ENCODE measurements around the gene FAM171A1. TPM values are rescaled to one million over a fixed set of nuclear protein-coding genes. Genes with fewer than 3 reads are reported as not detected.

The FAM171A1 gene
- total and polyA plus RNA-seq, 4 donors, result 28.7 to 74.9 (median 56.4) TPM

GRCh38 chr10:15379078-15379477 lies 8.0 kb upstream of the FAM171A1 start:
- Histone ChIP-seq H3K27me3 (ENCODE audit: control insufficient read depth, insufficient read depth, low read length) (no peaks in the 10 kb centered on the region), H3K4me1 (ENCODE audit: control insufficient read depth, insufficient read depth, low read length) (no peaks in the 10 kb centered on the region), H3K9me3 (ENCODE audit: control insufficient read depth, insufficient read depth, low read length) (no peaks in the 10 kb centered on the region), H3K27ac (ENCODE audit: low read depth, low read length) (no peak overlapping the region), H3K36me3 (ENCODE audit: control insufficient read depth, insufficient read depth, low read length) (no peaks in the 10 kb centered on the region), H3K4me3 (ENCODE audit: low read depth, low read length) (no peak overlapping the region)
- 81% methylated on average over 4 of the region's 5 CpGs for WGBS (ENCODE audit: insufficient coverage)
- peak in 1 of 6 donors; percentile 64 for DNase-seq (ENCODE audit: low read depth in 4 of 6, low spot score in 6 of 6)

GRCh38 chr10:15378569-15378968 lies 7.5 kb upstream of the FAM171A1 start:
- Histone ChIP-seq H3K4me1 (ENCODE audit: control insufficient read depth, insufficient read depth, low read length) (no peaks in the 10 kb centered on the region), H3K27ac (ENCODE audit: low read depth, low read length) (no peak overlapping the region), H3K27me3 (ENCODE audit: control insufficient read depth, insufficient read depth, low read length) (no peaks in the 10 kb centered on the region), H3K9me3 (ENCODE audit: control insufficient read depth, insufficient read depth, low read length) (no peaks in the 10 kb centered on the region), H3K36me3 (ENCODE audit: control insufficient read depth, insufficient read depth, low read length) (no peaks in the 10 kb centered on the region), H3K4me3 (ENCODE audit: low read depth, low read length) (no peak overlapping the region)
- 70% methylated on average over 4 of the region's 5 CpGs for WGBS (ENCODE audit: insufficient coverage)
- no peak for DNase-seq (ENCODE audit: low read depth in 4 of 6, low spot score in 6 of 6)

- WGBS (ENCODE audit: insufficient coverage), result no CpG with 5 or more reads among the region's 1 CpG
- H3K36me3 ChIP-seq (ENCODE audit: control insufficient read depth, insufficient read depth, low read length), result no peaks in the 10 kb centered on the region
- H3K27ac ChIP-seq (ENCODE audit: low read depth, low read length), result no peak overlapping the region
- peaks cover 3% of the 10 kb centered on the region for H3K4me1 ChIP-seq (ENCODE audit: control insufficient read depth, insufficient read depth, low read length)
- no peak for DNase-seq (ENCODE audit: low read depth in 4 of 6, low spot score in 6 of 6)
- no peaks in the 10 kb centered on the region for H3K27me3 ChIP-seq (ENCODE audit: control insufficient read depth, insufficient read depth, low read length)
- H3K4me3 ChIP-seq (ENCODE audit: low read depth, low read length), result no peak overlapping the region
- H3K9me3 ChIP-seq (ENCODE audit: control insufficient read depth, insufficient read depth, low read length), result no peaks in the 10 kb centered on the region
Measured at GRCh38 chr10:15374566-15374965, 3.5 kb upstream of the FAM171A1 start.

- Histone ChIP-seq H3K27ac (ENCODE audit: low read depth, low read length) (no peak overlapping the region), H3K27me3 (ENCODE audit: control insufficient read depth, insufficient read depth, low read length) (no peaks in the 10 kb centered on the region), H3K36me3 (ENCODE audit: control insufficient read depth, insufficient read depth, low read length) (no peaks in the 10 kb centered on the region), H3K9me3 (ENCODE audit: control insufficient read depth, insufficient read depth, low read length) (no peaks in the 10 kb centered on the region), H3K4me3 (ENCODE audit: low read depth, low read length) (no peak overlapping the region), H3K4me1 (ENCODE audit: control insufficient read depth, insufficient read depth, low read length) (peaks cover 5% of the 10 kb centered on the region)
- no peak for DNase-seq (ENCODE audit: low read depth in 4 of 6, low spot score in 6 of 6)
- WGBS (ENCODE audit: insufficient coverage), result no CpG with 5 or more reads among the region's 3 CpGs
Measured at GRCh38 chr10:15374156-15374555, 3.1 kb upstream of the FAM171A1 start.

GRCh38 chr10:15373199-15373598 lies 2.1 kb upstream of the FAM171A1 start:
- WGBS (ENCODE audit: insufficient coverage), result no CpG with 5 or more reads among the region's 2 CpGs

GRCh38 chr10:15370212-15370855 lies 755 bp downstream of the FAM171A1 start:
- Histone ChIP-seq H3K27ac (ENCODE audit: low read depth, low read length) (peak overlapping the region; percentile 75), H3K4me1 (ENCODE audit: control insufficient read depth, insufficient read depth, low read length) (peaks cover 5% of the 10 kb centered on the region), H3K9me3 (ENCODE audit: control insufficient read depth, insufficient read depth, low read length) (no peaks in the 10 kb centered on the region), H3K4me3 (ENCODE audit: low read depth, low read length) (peak overlapping the region; percentile 65), H3K36me3 (ENCODE audit: control insufficient read depth, insufficient read depth, low read length) (no peaks in the 10 kb centered on the region), H3K27me3 (ENCODE audit: control insufficient read depth, insufficient read depth, low read length) (no peaks in the 10 kb centered on the region)
- DNase-seq (ENCODE audit: low read depth in 4 of 6, low spot score in 6 of 6), result peak in 1 of 6 donors; percentile 73
- under 1% methylated on average over 61 of the region's 65 CpGs for WGBS (ENCODE audit: insufficient coverage)

More at GRCh38 chr10:15373199-15373598, 2.1 kb upstream of the FAM171A1 start:
- Histone ChIP-seq H3K27me3 (ENCODE audit: control insufficient read depth, insufficient read depth, low read length) (no peaks in the 10 kb centered on the region), H3K36me3 (ENCODE audit: control insufficient read depth, insufficient read depth, low read length) (no peaks in the 10 kb centered on the region), H3K9me3 (ENCODE audit: control insufficient read depth, insufficient read depth, low read length) (no peaks in the 10 kb centered on the region), H3K4me3 (ENCODE audit: low read depth, low read length) (no peak overlapping the region), H3K4me1 (ENCODE audit: control insufficient read depth, insufficient read depth, low read length) (peaks cover 5% of the 10 kb centered on the region), H3K27ac (ENCODE audit: low read depth, low read length) (no peak overlapping the region)
- no peak for DNase-seq (ENCODE audit: low read depth in 4 of 6, low spot score in 6 of 6)

GRCh38 chr10:15369256-15370211 lies 1.6 kb downstream of the FAM171A1 start:
- Histone ChIP-seq H3K4me3 (ENCODE audit: low read depth, low read length) (peak overlapping the region; percentile 65), H3K27ac (ENCODE audit: low read depth, low read length) (peak overlapping the region; percentile 75), H3K27me3 (ENCODE audit: control insufficient read depth, insufficient read depth, low read length) (no peaks in the 10 kb centered on the region), H3K9me3 (ENCODE audit: control insufficient read depth, insufficient read depth, low read length) (no peaks in the 10 kb centered on the region), H3K4me1 (ENCODE audit: control insufficient read depth, insufficient read depth, low read length) (peaks cover 5% of the 10 kb centered on the region), H3K36me3 (ENCODE audit: control insufficient read depth, insufficient read depth, low read length) (no peaks in the 10 kb centered on the region)
- WGBS (ENCODE audit: insufficient coverage), result 2% methylated on average over 24 of the region's 29 CpGs
- DNase-seq (ENCODE audit: low read depth in 4 of 6, low spot score in 6 of 6), result peak in 2 of 6 donors; percentile 66 to 74

GRCh38 chr10:15368101-15368855 lies 2.8 kb downstream of the FAM171A1 start:
- Histone ChIP-seq H3K4me1 (ENCODE audit: control insufficient read depth, insufficient read depth, low read length) (peaks cover 9% of the 10 kb centered on the region), H3K4me3 (ENCODE audit: low read depth, low read length) (no peak overlapping the region), H3K27ac (ENCODE audit: low read depth, low read length) (no peak overlapping the region), H3K36me3 (ENCODE audit: control insufficient read depth, insufficient read depth, low read length) (no peaks in the 10 kb centered on the region), H3K27me3 (ENCODE audit: control insufficient read depth, insufficient read depth, low read length) (no peaks in the 10 kb centered on the region), H3K9me3 (ENCODE audit: control insufficient read depth, insufficient read depth, low read length) (no peaks in the 10 kb centered on the region)
- 60% methylated on average over 1 of the region's 7 CpGs for WGBS (ENCODE audit: insufficient coverage)
- no peak for DNase-seq (ENCODE audit: low read depth in 4 of 6, low spot score in 6 of 6)

GRCh38 chr10:15367296-15368085 lies 3.6 kb downstream of the FAM171A1 start:
- no peaks in the 10 kb centered on the region for H3K36me3 ChIP-seq (ENCODE audit: control insufficient read depth, insufficient read depth, low read length)
- no peak for DNase-seq (ENCODE audit: low read depth in 4 of 6, low spot score in 6 of 6)
- H3K27me3 ChIP-seq (ENCODE audit: control insufficient read depth, insufficient read depth, low read length), result no peaks in the 10 kb centered on the region
- H3K27ac ChIP-seq (ENCODE audit: low read depth, low read length), result no peak overlapping the region
- no peaks in the 10 kb centered on the region for H3K9me3 ChIP-seq (ENCODE audit: control insufficient read depth, insufficient read depth, low read length)
- H3K4me3 ChIP-seq (ENCODE audit: low read depth, low read length), result no peak overlapping the region
- peaks cover 9% of the 10 kb centered on the region for H3K4me1 ChIP-seq (ENCODE audit: control insufficient read depth, insufficient read depth, low read length)
- 83% methylated on average over 3 of the region's 8 CpGs for WGBS (ENCODE audit: insufficient coverage)

All from spinal cord (tissue), 10 donors.